AG04450 (cell line): Measurements from ENCODE around the gene PACSIN2. TPM values are rescaled to one million over a fixed set of nuclear protein-coding genes. Genes with fewer than 3 reads are reported as not detected.

Source experiments
- CTCF ChIA-PET: fragments of 300-600, 350-600 bp; formaldehyde crosslinking; extraction: SDS; loops from one replicate; lab custom pipeline; 2022; ENCODE audit warnings: antibody characterized with exemption, inconsistent platforms; lab: Charles Lee
- POLR2A ChIA-PET: fragments of 350-600 bp; formaldehyde crosslinking; extraction: SDS; loops from one replicate; lab custom pipeline; 2021; ENCODE audit warnings: antibody characterized with exemption, inconsistent platforms; lab: Yijun Ruan, JAX
- DNase-seq: peaks from one replicate; pipeline ENCODE4 v3.0.0-alpha.2; 2011; ENCODE audit warnings: low read depth, low spot score
- H3K27ac ChIP-seq: one replicate; pipeline ENCODE4 v1.5.1; 2012; ENCODE audit warnings: low read depth, low read length, control low read depth
- H3K27me3 ChIP-seq: one replicate; pipeline ENCODE4 v1.6.0; 2012; ENCODE audit warnings: low read length; ENCODE audit not compliant: control insufficient read depth, insufficient read depth
- H3K4me3 ChIP-seq: 2 replicates; pipeline ENCODE4 v1.5.1; 2011; ENCODE audit warnings: mild to moderate bottlenecking, low read depth, low read length, control low read depth
- H3K9me3 ChIP-seq: 2 replicates; pipeline ENCODE4 v1.5.1; 2012; ENCODE audit warnings: low read length; ENCODE audit not compliant: control insufficient read depth, insufficient read depth
- polyA plus RNA-seq: library from polyadenylated mRNA; depleted of rRNA; stranded (reverse); fragments of >200 nt; gene quantifications from 2 replicates; pipeline ENCODE4 v1.2.3, GENCODE V29; 2011
- TF ChIP-seq, protein P1 (sequence below): IDR thresholded peaks from 2 replicates; pipeline ENCODE4 v1.5.1; 2011; ENCODE audit warnings: low read depth, low read length, control low read depth, inconsistent platforms

PACSIN2 gene
- polyA plus RNA-seq, 1 experiment, result 59.6 TPM

DNA sequence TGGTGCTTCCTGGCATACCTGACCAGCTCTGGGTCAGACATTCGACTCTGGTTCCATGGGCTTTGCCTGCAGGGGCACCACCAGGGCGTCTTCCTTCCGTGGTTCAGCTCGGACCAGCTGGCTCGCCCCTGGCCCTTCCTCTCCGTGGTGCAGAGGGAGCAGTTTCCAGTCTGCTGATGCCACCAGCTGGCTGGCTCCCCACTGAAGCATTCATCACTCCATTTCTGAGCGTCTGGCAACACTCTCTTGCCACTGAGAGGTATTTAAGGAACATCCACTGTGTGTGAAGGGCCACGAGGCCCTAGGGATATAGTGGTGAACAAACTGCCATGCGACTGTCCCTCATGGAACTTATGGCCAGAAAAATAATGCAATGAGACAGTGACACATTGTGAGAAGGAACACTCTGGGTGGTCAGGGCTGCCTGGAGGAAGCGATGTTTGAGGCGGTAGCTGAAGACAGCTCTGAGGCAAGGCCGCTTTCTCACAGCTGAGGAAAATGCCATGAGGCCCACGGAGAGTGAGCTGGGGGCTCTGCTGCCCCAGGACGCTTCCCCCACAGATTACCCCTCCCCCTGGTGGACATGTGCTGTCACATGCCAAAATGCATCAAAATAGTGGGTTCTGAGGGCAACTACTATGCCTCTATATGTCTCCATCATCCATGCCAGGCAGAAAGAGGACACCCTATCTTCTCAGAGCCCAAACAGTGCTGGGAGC is 113.0 kb downstream of the PACSIN2 start:
- no peaks in the 10 kb centered on the region for H3K27me3 ChIP-seq
- H3K27ac ChIP-seq, result no peak overlapping the region
- CTCF ChIA-PET, result interaction anchor here (0.7 to 1.0 kb wide), 2 partner anchors 18 to 20 kb away, joined by 3 to 5 read pairs; no protein-coding TSS in a partner anchor
- TF ChIP-seq, protein P1, sequence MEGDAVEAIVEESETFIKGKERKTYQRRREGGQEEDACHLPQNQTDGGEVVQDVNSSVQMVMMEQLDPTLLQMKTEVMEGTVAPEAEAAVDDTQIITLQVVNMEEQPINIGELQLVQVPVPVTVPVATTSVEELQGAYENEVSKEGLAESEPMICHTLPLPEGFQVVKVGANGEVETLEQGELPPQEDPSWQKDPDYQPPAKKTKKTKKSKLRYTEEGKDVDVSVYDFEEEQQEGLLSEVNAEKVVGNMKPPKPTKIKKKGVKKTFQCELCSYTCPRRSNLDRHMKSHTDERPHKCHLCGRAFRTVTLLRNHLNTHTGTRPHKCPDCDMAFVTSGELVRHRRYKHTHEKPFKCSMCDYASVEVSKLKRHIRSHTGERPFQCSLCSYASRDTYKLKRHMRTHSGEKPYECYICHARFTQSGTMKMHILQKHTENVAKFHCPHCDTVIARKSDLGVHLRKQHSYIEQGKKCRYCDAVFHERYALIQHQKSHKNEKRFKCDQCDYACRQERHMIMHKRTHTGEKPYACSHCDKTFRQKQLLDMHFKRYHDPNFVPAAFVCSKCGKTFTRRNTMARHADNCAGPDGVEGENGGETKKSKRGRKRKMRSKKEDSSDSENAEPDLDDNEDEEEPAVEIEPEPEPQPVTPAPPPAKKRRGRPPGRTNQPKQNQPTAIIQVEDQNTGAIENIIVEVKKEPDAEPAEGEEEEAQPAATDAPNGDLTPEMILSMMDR, result peak; percentile 26
- POLR2A ChIA-PET, result interaction anchor here (1.5 kb wide), 1 partner anchor 88 kb away, joined by 4 read pairs; no protein-coding TSS in a partner anchor
- DNase-seq, result no peak
- no peaks in the 10 kb centered on the region for H3K9me3 ChIP-seq
- H3K4me3 ChIP-seq, result no peak overlapping the region

DNA sequence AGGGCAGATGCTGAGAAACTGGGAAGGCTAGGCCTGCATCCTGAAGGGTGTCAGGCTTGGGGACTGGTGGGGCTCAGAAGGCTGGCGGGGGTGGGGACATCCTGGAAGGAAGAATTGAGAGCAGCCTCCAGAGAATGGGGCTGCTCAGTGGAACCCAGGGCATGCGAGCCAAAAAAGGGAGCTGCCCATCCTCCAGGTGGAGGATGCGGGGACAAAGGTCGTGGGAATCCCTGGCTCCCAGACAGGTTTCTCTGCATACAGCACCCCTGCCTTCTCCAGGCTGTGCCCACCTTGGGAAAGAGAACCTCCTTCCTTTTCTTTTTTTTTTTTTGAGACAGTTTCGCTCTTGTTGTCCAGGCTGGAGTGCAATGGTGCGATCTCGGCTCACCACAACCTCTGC is 117.0 kb downstream of the PACSIN2 start:
- Histone ChIP-seq H3K4me3 (no peak overlapping the region), H3K9me3 (no peaks in the 10 kb centered on the region), H3K27ac (no peak overlapping the region), H3K27me3 (no peaks in the 10 kb centered on the region)
- TF ChIP-seq, protein P1, result no peak
- DNase-seq, result no peak
- ChIA-PET POLR2A (no interaction called here), CTCF (interaction anchor here (0.7 kb wide), 1 partner anchor 332 kb away, joined by 5 read pairs; no protein-coding TSS in a partner anchor)

DNA sequence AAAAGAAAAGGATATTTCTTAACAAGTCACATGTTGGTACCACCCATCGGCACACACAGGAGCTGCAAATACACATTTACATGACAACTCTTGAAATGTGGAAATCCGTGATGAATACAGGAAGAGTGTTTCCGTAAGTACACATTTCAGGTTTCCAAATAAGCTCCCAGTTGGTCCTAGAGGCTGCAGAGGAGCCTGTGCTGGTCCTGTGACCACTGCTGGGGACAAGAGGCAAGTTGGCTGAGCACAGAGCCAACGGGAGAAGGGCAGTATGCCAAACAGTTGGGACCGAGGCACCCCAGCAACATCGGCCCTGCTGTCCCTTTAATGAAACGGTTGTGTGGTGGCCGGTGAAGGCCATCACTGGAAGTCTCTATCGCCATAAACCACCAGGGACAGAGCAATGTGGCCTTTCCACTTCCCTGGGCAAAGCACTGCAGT is 119.4 kb downstream of the PACSIN2 start:
- TF ChIP-seq, protein P1, result no peak
- Histone ChIP-seq H3K27me3 (no peaks in the 10 kb centered on the region), H3K4me3 (no peak overlapping the region), H3K27ac (no peak overlapping the region), H3K9me3 (no peaks in the 10 kb centered on the region)
- DNase-seq, result no peak
- CTCF ChIA-PET, result interaction anchor here (0.5 to 1.2 kb wide), 2 partner anchors 13 to 138 kb away, joined by 3 read pairs; no protein-coding TSS in a partner anchor
- POLR2A ChIA-PET, result no interaction called here

DNA sequence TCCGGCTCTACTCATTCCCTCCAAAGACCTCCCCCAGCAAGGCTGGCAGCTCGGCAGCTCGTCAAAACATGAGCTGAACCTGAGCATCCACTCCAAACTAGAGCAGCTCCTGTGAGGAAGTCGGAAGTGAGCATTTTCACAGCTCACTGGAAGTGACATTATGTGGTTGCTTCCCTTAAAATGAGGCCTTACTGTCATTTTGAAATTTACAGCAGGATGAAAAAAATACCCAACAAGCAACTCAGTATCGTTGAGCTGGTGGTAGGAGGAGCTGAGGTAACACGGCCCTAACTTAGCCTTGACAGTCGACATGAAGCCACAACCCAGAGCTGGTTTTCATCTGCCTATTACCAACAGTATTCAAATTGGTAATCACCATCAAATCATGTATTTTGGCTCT is 119.9 kb downstream of the PACSIN2 start:
- H3K4me3 ChIP-seq, result no peak overlapping the region
- no peaks in the 10 kb centered on the region for H3K27me3 ChIP-seq
- DNase-seq, result no peak
- POLR2A ChIA-PET, result no interaction called here
- CTCF ChIA-PET, result interaction anchor here (1.2 kb wide), 1 partner anchor 139 kb away, joined by 3 read pairs; no protein-coding TSS in a partner anchor
- TF ChIP-seq, protein P1, result no peak
- no peak overlapping the region for H3K27ac ChIP-seq
- H3K9me3 ChIP-seq, result no peaks in the 10 kb centered on the region
